Esophagus muscularis mucosa (tissue), 4 donors: ENCODE measurements around the gene BSN. TPM values are rescaled to one million over a fixed set of nuclear protein-coding genes. Genes with fewer than 3 reads are reported as not detected.

Experiments used
- DNase-seq: peaks from one replicate; pipeline ENCODE4 v3.0.0-alpha.2; 2017; ENCODE audit errors: extremely low spot score
- H3K27ac ChIP-seq, 4 donors: fragments of 200-600 bp; sonication (generic); replicated peaks in 1 of 4; 1 replicate in 3 of 4; 2 replicates in 1 of 4; pipeline ENCODE4 v1.5.1; 2016 to 2019; ENCODE audit warnings: mild to moderate bottlenecking in 1 of 4
- H3K27me3 ChIP-seq, 4 donors: fragments of 200-600 bp; sonication (generic); one replicate each; pipeline versions ENCODE4 v1.5.1 to v1.6.0; 2016 to 2019
- H3K36me3 ChIP-seq, 4 donors: fragments of 200-600 bp; sonication (generic); one replicate each; pipeline ENCODE4 v1.5.1; 2016 to 2019
- H3K4me1 ChIP-seq, 4 donors: fragments of 200-600 bp; sonication (generic); one replicate each; pipeline ENCODE4 v1.5.1; 2016 to 2019
- H3K4me3 ChIP-seq, 4 donors: fragments of 200-600 bp; sonication (generic); 1 replicate in 2 of 4; 2 replicates in 2 of 4; pipeline ENCODE4 v1.5.1; 2016 to 2019; ENCODE audit warnings: mild to moderate bottlenecking in 4 of 4, moderate library complexity in 1 of 4
- H3K9me3 ChIP-seq, 4 donors: fragments of 200-600 bp; sonication (generic); 1 replicate in 3 of 4; 2 replicates in 1 of 4; pipeline ENCODE4 v1.5.1; 2016 to 2019
- CTCF ChIP-seq, 3 experiments: fragments of 200-600 bp in 2 of 3; fragments of 450-650 bp in 1 of 3; sonication (generic) in 2 of 3; IDR thresholded peaks; one replicate each; pipeline ENCODE4 v1.5.1; 2017 to 2019; ENCODE audit warnings: antibody characterized with exemption in 3 of 3, mild to moderate bottlenecking in 2 of 3, moderate library complexity in 1 of 3
- EP300 ChIP-seq: sonication (generic); formaldehyde crosslinking; IDR thresholded peaks from one replicate; pipeline ENCODE4 v1.6.1; 2017; ENCODE audit warnings: antibody characterized with exemption
- POLR2A ChIP-seq: fragments of 450-650 bp; IDR thresholded peaks from one replicate; pipeline ENCODE4 v1.6.1; 2017; ENCODE audit warnings: antibody characterized with exemption, moderate library complexity, mild to moderate bottlenecking, low read depth
- POLR2AphosphoS5 ChIP-seq, 2 donors: sonication (generic); formaldehyde crosslinking; IDR thresholded peaks; one replicate each; pipeline ENCODE4 v1.6.1; 2017; ENCODE audit warnings: antibody characterized with exemption in 2 of 2
- WGBS: methylation state at CpG from one replicate; pipeline ENCODE4 v1.1.5; 2018; 5-methylcytosine and 5-hydroxymethylcytosine counted together
- intact Hi-C: fragments of 100-400 bp; cut with DNase I; formaldehyde crosslinking; loops from one replicate; pipeline ENCODE4 v1.15.1; 2023
- total RNA-seq, 4 donors: library from RNA; depleted of rRNA; stranded (reverse); fragments of >200 nt; gene quantifications; one replicate each; pipeline versions ENCODE4 v1.1.0 to v1.2.1, GENCODE V29; 2016

The BSN gene
- total RNA-seq, 4 donors from 2014 or later, result 0.42 to 1.7 (median 0.78) TPM

GRCh38 chr3:49636883-49637609, 82.8 kb downstream of the BSN start:
- intact Hi-C loops, result no loop called here
- DNase-seq, result no peak
- TF ChIP-seq CTCF (IDR thresholded peaks at IDR 0.05), result no peak
- TF ChIP-seq EP300, result no peak
- TF ChIP-seq POLR2AphosphoS5 (IDR thresholded peaks at IDR 0.05), result no peak
- no peak for TF ChIP-seq POLR2A
- Histone ChIP-seq H3K4me3 (no peak overlapping the region), H3K9me3 (no peaks in the 10 kb centered on the region), H3K27ac (no peak overlapping the region), H3K27me3 (no peaks in the 10 kb centered on the region), H3K36me3 (no peaks in the 10 kb centered on the region), H3K4me1 (peaks cover 0 to 3% (median 0%) of the 10 kb centered on the region in 4 donors)
- 60% methylated on average over 7 of the region's 7 CpGs for WGBS

DNA sequence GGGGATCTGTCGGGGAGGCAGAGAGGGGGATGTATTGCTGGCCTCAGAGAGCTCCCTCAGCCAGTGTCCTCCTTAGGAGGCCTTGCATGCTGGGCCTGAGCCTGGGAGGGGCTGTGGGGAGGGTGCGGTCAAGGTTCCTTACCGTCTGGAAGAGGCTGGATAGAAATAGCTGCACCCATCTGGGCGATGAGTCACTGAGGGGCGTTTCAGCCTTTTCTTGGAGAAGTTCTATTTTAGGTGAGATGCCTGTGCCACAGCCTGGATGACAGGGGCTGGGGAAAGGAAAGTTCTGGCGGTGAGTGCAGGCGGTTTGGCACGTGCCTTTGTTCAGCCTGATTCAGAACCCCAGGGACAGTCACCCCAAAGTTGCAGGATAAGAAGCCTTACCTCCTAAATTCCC, 84.2 kb downstream of the BSN start:
- no peak for DNase-seq
- TF ChIP-seq POLR2AphosphoS5 (IDR thresholded peaks at IDR 0.05) (no peak), POLR2A (no peak), CTCF (IDR thresholded peaks at IDR 0.05) (no peak), EP300 (no peak)
- H3K27me3 ChIP-seq, result no peaks in the 10 kb centered on the region
- H3K4me1 ChIP-seq, result peaks cover 0 to 3% (median 0%) of the 10 kb centered on the region in 4 donors
- intact Hi-C loops, result no loop called here
- peaks cover 0 to 6% (median 1%) of the 10 kb centered on the region in 4 donors for H3K36me3 ChIP-seq
- H3K9me3 ChIP-seq, result no peaks in the 10 kb centered on the region
- H3K27ac ChIP-seq, result no peak overlapping the region
- WGBS, result 36% methylated on average over 8 of the region's 8 CpGs
- H3K4me3 ChIP-seq, result no peak overlapping the region

DNA sequence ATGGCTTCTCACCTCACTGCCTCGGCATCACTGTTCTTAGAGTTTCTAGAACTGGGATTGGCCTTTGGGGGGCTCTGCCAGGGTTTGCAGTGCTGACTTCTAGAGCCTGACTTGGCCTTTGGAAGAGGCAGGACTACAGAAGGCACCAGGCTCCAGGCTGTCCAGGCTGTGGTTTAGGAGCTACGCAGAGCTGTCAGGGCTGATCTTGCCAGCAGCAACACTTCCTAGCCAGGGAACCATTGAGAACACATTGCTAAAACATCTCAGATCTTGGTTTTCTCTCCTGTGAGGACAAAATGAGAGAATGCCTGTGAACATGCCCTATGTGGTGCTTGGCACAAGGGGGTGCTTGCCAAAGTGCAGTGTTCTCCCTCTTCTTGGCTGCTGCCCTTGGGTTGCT, 85.3 kb downstream of the BSN start:
- H3K4me1 ChIP-seq, result peaks cover 0 to 3% (median 0%) of the 10 kb centered on the region in 4 donors
- H3K36me3 ChIP-seq, result peaks cover 0 to 6% (median 1%) of the 10 kb centered on the region in 4 donors
- no peak for DNase-seq
- WGBS, result 84% methylated on average over 2 of the region's 2 CpGs
- intact Hi-C loops, result no loop called here
- H3K27me3 ChIP-seq, result no peaks in the 10 kb centered on the region
- no peak overlapping the region for H3K4me3 ChIP-seq
- no peaks in the 10 kb centered on the region for H3K9me3 ChIP-seq
- H3K27ac ChIP-seq, result no peak overlapping the region
- TF ChIP-seq POLR2A (no peak), POLR2AphosphoS5 (IDR thresholded peaks at IDR 0.05) (no peak), EP300 (no peak), CTCF (IDR thresholded peaks at IDR 0.05) (no peak)

- no peak for TF ChIP-seq POLR2AphosphoS5 (IDR thresholded peaks at IDR 0.05)
- TF ChIP-seq POLR2A, result no peak
- TF ChIP-seq CTCF (IDR thresholded peaks at IDR 0.05), result no peak
- TF ChIP-seq EP300, result no peak
- H3K27ac ChIP-seq, result no peak overlapping the region
These were observed 87.0 kb downstream of the BSN start for GRCh38 chr3:49641292-49641691.

More at GRCh38 chr3:49641292-49641691, 87.0 kb downstream of the BSN start:
- Histone ChIP-seq H3K9me3 (no peaks in the 10 kb centered on the region), H3K4me1 (peaks cover 0 to 3% (median 0%) of the 10 kb centered on the region in 4 donors), H3K27me3 (no peaks in the 10 kb centered on the region), H3K4me3 (no peak overlapping the region), H3K36me3 (peaks cover 0 to 6% (median 1%) of the 10 kb centered on the region in 4 donors)
- intact Hi-C loops, result no loop called here
- 72% methylated on average over 7 of the region's 7 CpGs for WGBS
- no peak for DNase-seq
